Right atrium auricular region (tissue), 2 donors: ENCODE data around the gene OAF. TPM values are rescaled to one million over a fixed set of nuclear protein-coding genes. Genes with fewer than 3 reads are reported as not detected.
A peak's percentile ranks its signal among the peaks of the same experiment; 100 is the strongest.

Experiments
- DNase-seq: peaks from one replicate; pipeline ENCODE4 v3.0.0-alpha.2; 2019; ENCODE audit warnings: low spot score
- H3K27ac ChIP-seq, 2 donors: fragments of 200-600 bp; sonication (generic); 1 replicate in 1 of 2; 2 replicates in 1 of 2; pipeline ENCODE4 v1.5.1; 2016 to 2019
- H3K27me3 ChIP-seq, 2 donors: fragments of 200-600 bp; sonication (generic); one replicate each; pipeline versions ENCODE4 v1.5.1 to v1.6.0; 2017 to 2019
- H3K36me3 ChIP-seq: fragments of 200-600 bp; sonication (generic); one replicate; pipeline ENCODE4 v1.5.1; 2016
- H3K4me1 ChIP-seq, 2 donors: fragments of 200-600 bp; sonication (generic); one replicate each; pipeline versions ENCODE4 v1.5.1 to v1.6.0; 2017 to 2019
- H3K4me3 ChIP-seq, 2 donors: fragments of 200-600 bp; sonication (generic); 1 replicate in 1 of 2; 2 replicates in 1 of 2; pipeline ENCODE4 v1.5.1; 2017 to 2019; ENCODE audit warnings: mild to moderate bottlenecking in 1 of 2, moderate library complexity in 1 of 2
- H3K9me3 ChIP-seq, 2 donors: fragments of 200-600 bp; sonication (generic); one replicate each; pipeline ENCODE4 v1.5.1; 2019
- total RNA-seq, 2 donors: library from RNA; depleted of rRNA; stranded (reverse); fragments of >200 nt; gene quantifications; one replicate each; pipeline ENCODE4 v1.1.0, GENCODE V29; 2016
- TF ChIP-seq, protein P1 (sequence below), 2 donors: fragments of 200-600 bp; sonication (generic); IDR thresholded peaks; one replicate each; pipeline ENCODE4 v1.5.1; 2019; ENCODE audit warnings: antibody characterized with exemption in 2 of 2

The OAF gene
- 10 to 100 TPM; 27.9 to 43.6 TPM for total RNA-seq

DNA sequence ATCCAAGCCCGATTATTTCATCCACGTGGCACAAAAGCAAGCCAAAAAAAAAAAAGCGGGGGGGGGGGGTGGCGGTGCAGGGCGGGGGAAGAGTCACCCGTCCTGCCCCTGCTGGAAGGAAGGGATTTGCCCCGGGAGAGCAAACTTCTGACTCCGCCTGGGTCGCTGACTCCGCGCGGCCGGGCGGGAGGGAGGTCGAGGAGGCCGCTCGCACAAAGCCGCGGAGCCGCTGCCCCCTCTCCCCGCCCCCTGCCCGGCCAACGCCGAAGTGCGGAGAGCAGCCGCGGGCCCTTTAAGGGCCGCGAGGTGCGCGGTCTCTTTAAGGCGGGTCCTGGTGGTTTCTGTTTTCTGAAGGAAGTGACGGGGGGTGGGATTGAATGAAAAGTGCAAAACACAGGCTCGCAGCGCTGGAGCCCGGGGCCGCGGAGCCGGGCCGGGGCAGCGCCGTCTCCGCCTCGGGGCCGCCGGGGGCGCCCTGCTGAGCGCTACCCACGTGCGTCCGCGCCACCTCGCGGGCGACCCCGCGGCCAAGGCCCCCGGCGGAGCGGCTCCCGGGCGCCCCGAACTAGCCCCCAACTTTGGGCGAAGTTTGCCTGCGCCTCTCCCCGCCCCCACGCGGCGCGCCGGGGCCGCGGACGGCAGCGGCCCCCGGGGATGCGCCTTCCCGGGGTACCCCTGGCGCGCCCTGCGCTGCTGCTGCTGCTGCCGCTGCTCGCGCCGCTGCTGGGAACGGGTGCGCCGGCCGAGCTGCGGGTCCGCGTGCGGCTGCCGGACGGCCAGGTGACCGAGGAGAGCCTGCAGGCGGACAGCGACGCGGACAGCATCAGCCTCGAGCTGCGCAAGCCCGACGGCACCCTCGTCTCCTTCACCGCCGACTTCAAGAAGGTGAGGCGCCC lies at the start of gene OAF:
OAF (plus strand) TSS at position 407 of the 896 bp plus-strand sequence; CDS start at position 655, 248 bp downstream.
- H3K4me1 ChIP-seq, result peaks cover 0 to 66% of the 10 kb centered on the region in 2 donors
- TF ChIP-seq, protein P1, sequence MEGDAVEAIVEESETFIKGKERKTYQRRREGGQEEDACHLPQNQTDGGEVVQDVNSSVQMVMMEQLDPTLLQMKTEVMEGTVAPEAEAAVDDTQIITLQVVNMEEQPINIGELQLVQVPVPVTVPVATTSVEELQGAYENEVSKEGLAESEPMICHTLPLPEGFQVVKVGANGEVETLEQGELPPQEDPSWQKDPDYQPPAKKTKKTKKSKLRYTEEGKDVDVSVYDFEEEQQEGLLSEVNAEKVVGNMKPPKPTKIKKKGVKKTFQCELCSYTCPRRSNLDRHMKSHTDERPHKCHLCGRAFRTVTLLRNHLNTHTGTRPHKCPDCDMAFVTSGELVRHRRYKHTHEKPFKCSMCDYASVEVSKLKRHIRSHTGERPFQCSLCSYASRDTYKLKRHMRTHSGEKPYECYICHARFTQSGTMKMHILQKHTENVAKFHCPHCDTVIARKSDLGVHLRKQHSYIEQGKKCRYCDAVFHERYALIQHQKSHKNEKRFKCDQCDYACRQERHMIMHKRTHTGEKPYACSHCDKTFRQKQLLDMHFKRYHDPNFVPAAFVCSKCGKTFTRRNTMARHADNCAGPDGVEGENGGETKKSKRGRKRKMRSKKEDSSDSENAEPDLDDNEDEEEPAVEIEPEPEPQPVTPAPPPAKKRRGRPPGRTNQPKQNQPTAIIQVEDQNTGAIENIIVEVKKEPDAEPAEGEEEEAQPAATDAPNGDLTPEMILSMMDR (IDR thresholded peaks at IDR 0.05), result peak in 1 of 2 donors; percentile 42
- peak within 1 kb of the TSS; percentile 49 to 64 for H3K4me3 ChIP-seq
- no peaks in the 10 kb centered on the region for H3K36me3 ChIP-seq
- no peaks in the 10 kb centered on the region for H3K9me3 ChIP-seq
- peak within 1 kb of the TSS; percentile 71 to 72 for H3K27ac ChIP-seq
- peak; percentile 82 for DNase-seq
- no peaks in the 10 kb centered on the region for H3K27me3 ChIP-seq

DNA sequence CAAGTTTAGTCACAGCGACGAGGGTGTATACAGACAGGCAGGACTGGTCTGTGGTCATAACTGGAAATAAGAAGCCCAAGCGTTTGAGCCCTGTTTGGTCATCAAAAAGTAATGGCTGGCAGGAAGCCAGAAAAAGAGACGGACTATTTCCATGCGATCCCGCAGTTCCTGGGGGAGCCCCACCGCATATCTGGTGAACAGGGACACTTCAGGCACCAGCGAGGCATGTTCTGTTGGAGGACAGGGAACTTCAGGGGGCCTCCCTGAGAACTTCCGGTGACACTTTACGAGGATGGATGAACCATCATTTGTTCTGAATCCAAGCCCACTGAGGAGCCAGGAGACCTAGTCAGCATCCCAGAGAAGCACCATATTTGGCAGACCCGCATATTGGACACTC lies 43.2 kb upstream of the OAF start:
- peak; percentile 51 for DNase-seq
- peaks cover 0 to 10% of the 10 kb centered on the region in 2 donors for H3K9me3 ChIP-seq
- H3K4me3 ChIP-seq, result no peak overlapping the region
- no peaks in the 10 kb centered on the region for H3K36me3 ChIP-seq
- peaks cover 0 to 5% of the 10 kb centered on the region in 2 donors for H3K27me3 ChIP-seq
- TF ChIP-seq, protein P1 (IDR thresholded peaks at IDR 0.05), result no peak
- H3K27ac ChIP-seq, result no peak overlapping the region
- H3K4me1 ChIP-seq, result peaks cover 0 to 25% of the 10 kb centered on the region in 2 donors

DNA sequence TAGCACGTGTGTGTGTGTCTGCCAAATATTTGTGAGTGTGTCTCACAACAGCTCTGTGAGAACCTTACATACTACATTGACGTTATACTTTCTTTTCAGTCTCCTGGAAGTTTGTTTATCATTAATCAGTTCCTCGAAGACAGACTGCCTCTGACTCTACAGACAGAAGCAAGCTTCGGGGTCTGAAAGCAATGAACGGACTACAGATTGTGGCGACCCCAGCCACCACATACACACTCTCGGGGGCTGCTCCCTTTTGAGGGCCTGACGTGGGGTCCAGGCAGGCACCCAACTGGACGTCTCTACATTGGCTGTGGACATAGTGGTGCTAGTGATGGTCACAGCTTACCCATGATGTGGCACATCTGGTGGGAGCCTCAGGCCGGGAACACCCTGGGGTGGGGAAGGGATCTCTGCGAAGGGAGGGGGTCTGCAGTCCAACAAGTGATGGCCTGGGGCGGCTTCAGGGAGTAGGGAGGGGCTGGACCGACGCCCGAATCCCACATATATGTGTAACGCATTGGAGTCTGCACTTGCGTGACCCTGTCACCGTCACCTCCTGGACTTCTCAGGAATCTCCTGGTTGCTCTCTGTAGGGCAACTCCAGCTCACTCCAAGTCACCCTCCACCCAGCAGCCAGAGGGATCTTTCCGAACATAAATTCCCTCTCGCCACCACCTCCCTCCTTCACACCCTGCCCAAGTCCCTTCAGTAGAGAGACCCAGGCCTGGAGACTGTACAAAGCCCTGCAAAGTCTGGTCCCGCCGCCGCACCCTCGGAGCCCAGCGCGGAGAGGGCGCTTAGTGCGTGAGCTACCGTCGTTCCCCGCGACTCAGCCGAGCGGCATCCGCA lies 42.5 kb upstream of the OAF start:
- no peak for DNase-seq
- Histone ChIP-seq H3K27me3 (peaks cover 0 to 5% of the 10 kb centered on the region in 2 donors), H3K27ac (no peak overlapping the region)

DNA sequence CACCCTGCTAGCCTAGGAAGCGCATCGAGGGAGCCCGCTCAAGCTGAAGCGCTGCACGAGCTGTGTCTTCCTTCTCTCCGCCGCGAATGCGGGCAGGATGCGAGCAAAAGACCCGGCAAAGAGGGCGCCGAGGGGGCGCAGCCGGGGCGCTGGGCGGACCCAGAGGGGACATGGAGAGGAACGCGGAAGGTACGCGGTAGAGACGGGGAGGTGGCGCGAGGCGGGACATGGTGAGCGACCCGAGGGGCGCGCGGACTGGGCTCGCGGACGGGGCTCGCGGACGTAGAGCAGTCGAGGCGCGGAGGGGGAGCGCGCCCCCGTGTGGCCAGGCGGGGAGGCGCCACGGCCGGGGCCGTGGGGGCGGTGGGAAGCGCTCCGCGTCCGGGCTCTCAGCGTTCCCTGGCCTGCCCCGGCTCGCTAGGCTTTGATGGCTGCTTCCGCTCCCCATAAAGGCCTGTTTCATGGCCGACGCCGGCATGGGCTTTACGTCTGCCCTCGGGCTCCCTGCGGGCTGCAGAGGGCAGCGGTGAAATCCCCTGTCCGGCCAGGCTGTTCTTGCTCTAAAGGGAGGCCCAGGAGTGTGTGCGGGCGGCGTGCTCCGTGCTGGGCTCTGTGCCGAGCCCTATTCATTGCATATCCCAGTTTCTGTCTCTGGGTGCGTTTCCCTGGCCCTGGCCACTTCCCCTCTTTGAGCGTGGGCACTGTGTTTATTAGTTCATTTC lies 41.7 kb upstream of the OAF start:
- no peaks in the 10 kb centered on the region for H3K36me3 ChIP-seq
- peaks cover 0 to 5% of the 10 kb centered on the region in 2 donors for H3K27me3 ChIP-seq
- peaks cover 0 to 10% of the 10 kb centered on the region in 2 donors for H3K9me3 ChIP-seq
- H3K27ac ChIP-seq, result no peak overlapping the region
- peaks cover 0 to 25% of the 10 kb centered on the region in 2 donors for H3K4me1 ChIP-seq
- DNase-seq, result peak; percentile 67
- peak overlapping the region; percentile 38 to 47 for H3K4me3 ChIP-seq
- TF ChIP-seq, protein P1 (IDR thresholded peaks at IDR 0.05), result peak; percentile 93 to 99

More for the DNA sequence above, 42.5 kb upstream of the OAF start:
- H3K4me3 ChIP-seq, result peak overlapping the region; percentile 38 to 47
- peaks cover 0 to 25% of the 10 kb centered on the region in 2 donors for H3K4me1 ChIP-seq
- H3K36me3 ChIP-seq, result no peaks in the 10 kb centered on the region
- TF ChIP-seq, protein P1 (IDR thresholded peaks at IDR 0.05), result no peak
- H3K9me3 ChIP-seq, result peaks cover 0 to 10% of the 10 kb centered on the region in 2 donors
